Neural progenitor cell (in vitro differentiated cells): ENCODE measurements around the gene THUMPD3. TPM values are rescaled to one million over a fixed set of nuclear protein-coding genes. Genes with fewer than 3 reads are reported as not detected.
A peak's percentile ranks its signal among the peaks of the same experiment; 100 is the strongest.

Experiments
- DNase-seq: peaks from one replicate; pipeline ENCODE4 v3.0.0-alpha.2; 2016; ENCODE audit warnings: low spot score
- H2AFZ ChIP-seq: fragments of 200-600 bp; sonication (generic); replicated peaks from 2 replicates; pipeline ENCODE4 v1.6.1; 2016; ENCODE audit warnings: antibody characterized with exemption
- H3F3A ChIP-seq: fragments of 200-600 bp; sonication (generic); 2 replicates; pipeline ENCODE4 v1.6.1; 2016; ENCODE audit warnings: antibody characterized with exemption, low read depth
- H3K27ac ChIP-seq: fragments of 200-600 bp; sonication (generic); 2 replicates; pipeline ENCODE4 v1.5.1; 2016; ENCODE audit warnings: mild to moderate bottlenecking
- H3K27me3 ChIP-seq: fragments of 200-600 bp; sonication (generic); 2 replicates; pipeline ENCODE4 v1.6.1; 2016; ENCODE audit warnings: mild to moderate bottlenecking, moderate library complexity
- H3K36me3 ChIP-seq: fragments of 200-600 bp; sonication (generic); 2 replicates; pipeline ENCODE4 v1.5.1; 2016
- H3K4me1 ChIP-seq: fragments of 200-600 bp; sonication (generic); 2 replicates; pipeline ENCODE4 v1.6.1; 2016; ENCODE audit warnings: mixed run types
- H3K4me2 ChIP-seq: fragments of 200-600 bp; sonication (generic); 2 replicates; pipeline ENCODE4 v1.6.1; 2016
- H3K4me3 ChIP-seq: fragments of 200-600 bp; sonication (generic); 2 replicates; pipeline ENCODE4 v1.5.1; 2016
- H3K79me2 ChIP-seq: fragments of 200-600 bp; sonication (generic); 2 replicates; pipeline ENCODE4 v1.6.1; 2016; ENCODE audit warnings: low read depth
- H3K9ac ChIP-seq: fragments of 200-600 bp; sonication (generic); 2 replicates; pipeline ENCODE4 v1.6.1; 2016
- H3K9me3 ChIP-seq: fragments of 200-600 bp; sonication (generic); 2 replicates; pipeline ENCODE4 v1.5.1; 2016; ENCODE audit warnings: low read depth
- H4K20me1 ChIP-seq: fragments of 200-600 bp; sonication (generic); 2 replicates; pipeline ENCODE4 v1.6.1; 2016; ENCODE audit warnings: low read depth
- H3K27ac Mint-ChIP-seq: 3 replicates; pipeline ENCODE4 v1.8.0; 2021; ENCODE audit warnings: mixed read lengths
- H3K27me3 Mint-ChIP-seq: 2 replicates; pipeline ENCODE4 v1.8.0; 2022; ENCODE audit warnings: low read depth, mild to moderate bottlenecking, inconsistent platforms, moderate library complexity, mixed read lengths; ENCODE audit not compliant: insufficient read depth
- H3K36me3 Mint-ChIP-seq: 3 replicates; pipeline ENCODE4 v1.8.0; 2021; ENCODE audit warnings: mixed read lengths
- H3K4me1 Mint-ChIP-seq: 3 replicates; pipeline ENCODE4 v1.8.0; 2021; ENCODE audit warnings: mixed read lengths
- H3K4me3 Mint-ChIP-seq: 3 replicates; pipeline ENCODE4 v1.8.0; 2021; ENCODE audit warnings: mild to moderate bottlenecking, moderate library complexity, mixed read lengths
- H3K9me3 Mint-ChIP-seq: 3 replicates; pipeline ENCODE4 v1.8.0; 2020; ENCODE audit warnings: mixed read lengths
- CTCF ChIP-seq: fragments of 200-600 bp; sonication (generic); IDR thresholded peaks from 2 replicates; pipeline ENCODE4 v1.5.1; 2017; ENCODE audit warnings: antibody characterized with exemption, mild to moderate bottlenecking
- EZH2 ChIP-seq: fragments of 200-600 bp; sonication (generic); IDR thresholded peaks from 2 replicates; pipeline ENCODE4 v1.6.1; 2017; ENCODE audit warnings: antibody characterized with exemption, mild to moderate bottlenecking, moderate library complexity
- EZH2phosphoT487 ChIP-seq: fragments of 200-600 bp; sonication (generic); IDR thresholded peaks from 2 replicates; pipeline ENCODE4 v1.6.1; 2017; ENCODE audit warnings: antibody characterized with exemption
- total RNA-seq: library from RNA; depleted of rRNA; stranded (reverse); fragments of >200 nt; gene quantifications from 2 replicates; pipeline ENCODE4 v1.2.3, GENCODE V29; 2015; ENCODE audit warnings: low replicate concordance

THUMPD3 gene
- total RNA-seq, 1 donor from 2014 or later, result 23.9 TPM

- Histone ChIP-seq H3K9ac (no peak overlapping the region), H3F3A (peaks cover 14% of the 10 kb centered on the region), H3K27ac (no peak overlapping the region), H3K4me3 (no peak overlapping the region), H3K27me3 (no peaks in the 10 kb centered on the region), H3K79me2 (no peaks in the 10 kb centered on the region), H3K4me2 (no peak overlapping the region), H3K4me1 (peaks cover 12% of the 10 kb centered on the region), H4K20me1 (no peaks in the 10 kb centered on the region), H2AFZ (no peak overlapping the region), H3K9me3 (no peaks in the 10 kb centered on the region), H3K36me3 (no peaks in the 10 kb centered on the region)
- peaks cover 7% of the 10 kb centered on the region for H3K27me3 Mint-ChIP-seq
- TF ChIP-seq CTCF, result no peak
- no peak for TF ChIP-seq EZH2
- TF ChIP-seq EZH2phosphoT487, result no peak
- DNase-seq, result no peak
- H3K27ac Mint-ChIP-seq, result no peak overlapping the region
- no peak overlapping the region for H3K4me3 Mint-ChIP-seq
- peaks cover 42% of the 10 kb centered on the region for H3K4me1 Mint-ChIP-seq
- H3K9me3 Mint-ChIP-seq, result no peaks in the 10 kb centered on the region
- H3K36me3 Mint-ChIP-seq, result no peaks in the 10 kb centered on the region
These were observed 11.1 kb upstream of the THUMPD3 start for GRCh38 chr3:9351709-9352126.

- H3K27me3 Mint-ChIP-seq, result peaks cover 7% of the 10 kb centered on the region
- peak overlapping the region; percentile 70 for H3K27ac Mint-ChIP-seq
- no peaks in the 10 kb centered on the region for H3K9me3 Mint-ChIP-seq
- H4K20me1 ChIP-seq, result no peaks in the 10 kb centered on the region
- peak overlapping the region; percentile 46 for H3K4me2 ChIP-seq
- H2AFZ ChIP-seq, result peak overlapping the region; percentile 60
- H3K4me3 ChIP-seq, result no peak overlapping the region
- H3F3A ChIP-seq, result peaks cover 14% of the 10 kb centered on the region
- peak; percentile 75 for DNase-seq
- H3K36me3 ChIP-seq, result no peaks in the 10 kb centered on the region
- H3K36me3 Mint-ChIP-seq, result no peaks in the 10 kb centered on the region
- peaks cover 35% of the 10 kb centered on the region for H3K4me1 Mint-ChIP-seq
- no peaks in the 10 kb centered on the region for H3K27me3 ChIP-seq
- TF ChIP-seq CTCF, result peak; percentile 93
- no peak for TF ChIP-seq EZH2
- no peak for TF ChIP-seq EZH2phosphoT487
- H3K4me3 Mint-ChIP-seq, result no peak overlapping the region
- peaks cover 12% of the 10 kb centered on the region for H3K4me1 ChIP-seq
- no peaks in the 10 kb centered on the region for H3K79me2 ChIP-seq
- no peak overlapping the region for H3K9ac ChIP-seq
- H3K27ac ChIP-seq, result no peak overlapping the region
- no peaks in the 10 kb centered on the region for H3K9me3 ChIP-seq
These were observed 9.7 kb upstream of the THUMPD3 start for GRCh38 chr3:9352917-9353752.

- H4K20me1 ChIP-seq, result no peaks in the 10 kb centered on the region
- H3K9ac ChIP-seq, result no peak overlapping the region
- H3K36me3 ChIP-seq, result no peaks in the 10 kb centered on the region
- peak overlapping the region; percentile 49 for H3K4me3 ChIP-seq
- H3K27ac ChIP-seq, result no peak overlapping the region
- no peaks in the 10 kb centered on the region for H3K27me3 ChIP-seq
- Mint-ChIP-seq H3K27ac (peak overlapping the region; percentile 74), H3K4me3 (peak overlapping the region; percentile 95), H3K9me3 (no peaks in the 10 kb centered on the region), H3K4me1 (peaks cover 18% of the 10 kb centered on the region), H3K36me3 (peaks cover 5% of the 10 kb centered on the region), H3K27me3 (no peaks in the 10 kb centered on the region)
- no peak for DNase-seq
- H3K4me1 ChIP-seq, result no peaks in the 10 kb centered on the region
- peaks cover 6% of the 10 kb centered on the region for H3F3A ChIP-seq
- H2AFZ ChIP-seq, result no peak overlapping the region
- TF ChIP-seq CTCF (no peak), EZH2phosphoT487 (no peak), EZH2 (no peak)
- peak overlapping the region; percentile 72 for H3K4me2 ChIP-seq
- no peaks in the 10 kb centered on the region for H3K9me3 ChIP-seq
- H3K79me2 ChIP-seq, result peaks cover 15% of the 10 kb centered on the region
These were observed 1.0 kb upstream of the THUMPD3 start for GRCh38 chr3:9361691-9362388.
